ENCODE data around the gene KCNMA1.

DNA sequence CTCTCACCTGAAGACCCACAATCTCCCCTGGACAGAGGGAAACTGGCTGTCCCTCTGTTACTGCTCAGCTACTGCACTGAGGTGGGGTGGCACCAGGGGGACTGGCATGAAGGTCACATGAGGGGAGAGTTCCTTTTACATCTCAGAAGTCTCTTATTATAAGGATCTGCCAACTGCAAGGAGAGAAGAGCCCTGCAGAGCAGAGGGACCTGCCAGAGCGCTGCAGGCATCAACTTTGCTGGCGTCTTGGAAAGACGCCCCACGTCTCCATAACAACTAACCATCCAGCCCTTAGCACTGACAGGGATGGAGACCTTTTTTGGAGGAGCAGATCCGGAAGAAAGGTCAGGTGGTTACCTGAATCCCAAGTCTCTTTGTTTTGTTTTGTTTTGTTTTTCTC, 218.6 kb downstream of the KCNMA1 start:
- no peak for TF ChIP-seq CTCF (IDR thresholded peaks at IDR 0.05)
- no peak for TF ChIP-seq POLR2A (IDR thresholded peaks at IDR 0.05)
